Measurements from ENCODE around the gene ZCWPW2.

The ZCWPW2 gene

GRCh38 chr3:28564211-28564610 lies 215.7 kb downstream of the ZCWPW2 start:
- no peaks in the 10 kb centered on the region for H3K4me1 ChIP-seq (ENCODE audit: control insufficient read depth in 1 of 2, insufficient read depth in 2 of 2, low read length in 2 of 2)
- no peak overlapping the region for H3K27ac ChIP-seq (ENCODE audit: low read depth, low read length)
- peaks cover 0 to 4% of the 10 kb centered on the region in 2 donors for H3K9me3 ChIP-seq (ENCODE audit: control insufficient read depth in 1 of 2, low read length in 2 of 2)

GRCh38 chr3:28569357-28569756 lies 220.8 kb downstream of the ZCWPW2 start:
- Histone ChIP-seq H3K27ac (ENCODE audit: low read depth, low read length) (no peak overlapping the region), H3K9me3 (ENCODE audit: control insufficient read depth in 1 of 2, low read length in 2 of 2) (peaks cover 0 to 4% of the 10 kb centered on the region in 2 donors)

More at GRCh38 chr3:28564211-28564610, 215.7 kb downstream of the ZCWPW2 start:
- Histone ChIP-seq H3K36me3 (ENCODE audit: control insufficient read depth in 1 of 2, insufficient read depth in 2 of 2, low read length in 2 of 2) (no peaks in the 10 kb centered on the region), H3K27me3 (ENCODE audit: control insufficient read depth in 1 of 2, insufficient read depth in 2 of 2, low read length in 2 of 2) (no peaks in the 10 kb centered on the region), H3K9ac (ENCODE audit: low read depth in 1 of 2, low read length in 2 of 2) (no peak overlapping the region), H3K4me3 (ENCODE audit: low read depth in 1 of 2, low read length in 2 of 2) (no peak overlapping the region)

GRCh38 chr3:28574036-28574435 lies 225.5 kb downstream of the ZCWPW2 start:
- Histone ChIP-seq H3K4me1 (ENCODE audit: control insufficient read depth in 1 of 2, insufficient read depth in 2 of 2, low read length in 2 of 2) (no peaks in the 10 kb centered on the region), H3K4me3 (ENCODE audit: low read depth in 1 of 2, low read length in 2 of 2) (no peak overlapping the region), H3K27ac (ENCODE audit: low read depth, low read length) (no peak overlapping the region), H3K36me3 (ENCODE audit: control insufficient read depth in 1 of 2, insufficient read depth in 2 of 2, low read length in 2 of 2) (no peaks in the 10 kb centered on the region), H3K9ac (ENCODE audit: low read depth in 1 of 2, low read length in 2 of 2) (no peak overlapping the region), H3K27me3 (ENCODE audit: control insufficient read depth in 1 of 2, insufficient read depth in 2 of 2, low read length in 2 of 2) (peaks cover 12 to 39% of the 10 kb centered on the region in 2 donors), H3K9me3 (ENCODE audit: control insufficient read depth in 1 of 2, low read length in 2 of 2) (no peaks in the 10 kb centered on the region)

More at GRCh38 chr3:28569357-28569756, 220.8 kb downstream of the ZCWPW2 start:
- no peak overlapping the region for H3K4me3 ChIP-seq (ENCODE audit: low read depth in 1 of 2, low read length in 2 of 2)
- no peaks in the 10 kb centered on the region for H3K36me3 ChIP-seq (ENCODE audit: control insufficient read depth in 1 of 2, insufficient read depth in 2 of 2, low read length in 2 of 2)
- no peaks in the 10 kb centered on the region for H3K4me1 ChIP-seq (ENCODE audit: control insufficient read depth in 1 of 2, insufficient read depth in 2 of 2, low read length in 2 of 2)
- H3K9ac ChIP-seq (ENCODE audit: low read depth in 1 of 2, low read length in 2 of 2), result no peak overlapping the region
- peaks cover under 1 to 9% of the 10 kb centered on the region in 2 donors for H3K27me3 ChIP-seq (ENCODE audit: control insufficient read depth in 1 of 2, insufficient read depth in 2 of 2, low read length in 2 of 2)

- no peak overlapping the region for H3K4me3 ChIP-seq (ENCODE audit: low read depth in 1 of 2, low read length in 2 of 2)
- H3K27me3 ChIP-seq (ENCODE audit: control insufficient read depth in 1 of 2, insufficient read depth in 2 of 2, low read length in 2 of 2), result peaks cover 12 to 39% of the 10 kb centered on the region in 2 donors
- no peak overlapping the region for H3K27ac ChIP-seq (ENCODE audit: low read depth, low read length)
- no peaks in the 10 kb centered on the region for H3K36me3 ChIP-seq (ENCODE audit: control insufficient read depth in 1 of 2, insufficient read depth in 2 of 2, low read length in 2 of 2)
- no peaks in the 10 kb centered on the region for H3K4me1 ChIP-seq (ENCODE audit: control insufficient read depth in 1 of 2, insufficient read depth in 2 of 2, low read length in 2 of 2)
- H3K9ac ChIP-seq (ENCODE audit: low read depth in 1 of 2, low read length in 2 of 2), result no peak overlapping the region
- no peaks in the 10 kb centered on the region for H3K9me3 ChIP-seq (ENCODE audit: control insufficient read depth in 1 of 2, low read length in 2 of 2)
Observed at GRCh38 chr3:28575100-28575745, 226.7 kb downstream of the ZCWPW2 start.
